ENCODE measurements around the gene ARHGAP22. TPM values are rescaled to one million over a fixed set of nuclear protein-coding genes. Genes with fewer than 3 reads are reported as not detected.

The ARHGAP22 gene
- total and polyA plus RNA-seq, 2 experiments from 2014 or later = 4.8 to 10.7 TPM

- no peak for TF ChIP-seq ZNF462 (CRISPR knock-in tag; IDR thresholded peaks at IDR 0.05)
- no peak for TF ChIP-seq CREB1 (CRISPR knock-in tag; IDR thresholded peaks at IDR 0.05; ENCODE audit: low read depth)
- TF ChIP-seq EZH2 (IDR thresholded peaks at IDR 0.05; ENCODE audit: low read depth, unreplicated experiment) = no peak
Observed at GRCh38 chr10:48608279-48608681, 3.4 kb upstream of the ARHGAP22 start (continued).

DNA sequence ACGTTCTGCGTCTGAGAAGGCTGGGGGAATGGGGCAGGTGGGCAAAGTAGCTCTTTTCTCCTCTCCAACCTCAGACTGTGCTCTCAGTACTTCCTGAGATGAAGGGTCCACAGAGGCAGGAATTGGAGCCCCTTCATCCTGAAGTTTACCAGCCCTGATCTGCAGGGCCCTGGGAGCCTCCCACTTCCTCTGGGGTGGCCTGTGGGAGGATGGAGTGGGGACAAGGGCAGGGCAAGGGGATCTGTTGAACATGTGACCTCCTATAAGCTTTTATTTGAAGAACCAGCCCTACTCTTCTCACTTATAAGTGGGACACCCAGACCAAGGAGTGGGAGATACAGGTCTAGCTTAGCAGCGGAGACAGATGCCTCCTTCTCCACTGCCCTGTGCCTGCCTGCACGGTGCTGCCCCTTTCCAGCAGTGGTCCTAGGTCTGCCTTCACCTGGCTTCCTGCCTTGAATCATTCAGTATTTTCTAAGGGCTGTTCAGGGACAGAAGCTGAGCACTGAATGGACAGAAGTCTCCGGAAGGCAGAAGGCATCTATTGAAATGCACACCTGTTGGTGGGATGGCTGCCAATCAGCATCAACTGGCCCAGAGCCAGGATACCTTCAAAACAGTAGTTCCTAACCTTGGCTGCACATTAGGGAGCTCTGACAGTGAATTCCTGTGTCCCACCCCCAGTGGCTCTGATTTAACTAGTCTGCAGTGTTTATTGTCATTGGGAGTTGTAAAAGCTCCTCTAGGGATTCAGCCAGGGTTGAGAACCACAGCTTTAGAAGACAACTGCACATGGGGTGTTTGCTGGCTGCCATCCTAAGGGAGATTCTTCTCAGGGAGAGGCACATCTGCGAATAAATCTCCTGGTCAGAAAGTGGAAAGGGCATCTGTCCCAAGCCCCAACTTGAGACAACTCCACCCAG is 2.7 kb upstream of the ARHGAP22 start:
- H2AFZ ChIP-seq = peak overlapping the region; percentile 87
- ATAC-seq = no peak; the same call in 2 of the 3 replicates
- peaks cover 23% of the 10 kb centered on the region; the same call in 1 of the 2 replicates for H3K4me1 ChIP-seq (ENCODE audit: insufficient read depth)
- no peaks in the 10 kb centered on the region for H3K36me3 ChIP-seq (ENCODE audit: insufficient read depth)
- Mint-ChIP-seq H3K4me3 (no peak overlapping the region), H3K9me3 (no peaks in the 10 kb centered on the region), H3K36me3 (ENCODE audit: low read depth) (no peaks in the 10 kb centered on the region), H3K27ac (no peak overlapping the region), H3K27me3 (ENCODE audit: insufficient read depth, low read depth, poor library complexity) (peaks cover 27% of the 10 kb centered on the region), H3K4me1 (peaks cover 22% of the 10 kb centered on the region)
- peaks cover 29% of the 10 kb centered on the region for H3K27me3 ChIP-seq (ENCODE audit: insufficient read depth)
- no peaks in the 10 kb centered on the region for H3K79me2 ChIP-seq (replicated peaks; ENCODE audit: insufficient read depth)
- no peaks in the 10 kb centered on the region for H3F3A ChIP-seq (replicated peaks; ENCODE audit: low read depth)
- no peak overlapping the region for H3K4me2 ChIP-seq
- no peak overlapping the region for H3K27ac ChIP-seq (ENCODE audit: low read depth)
- no peak overlapping the region for H3K4me3 ChIP-seq
- no peaks in the 10 kb centered on the region for H4K20me1 ChIP-seq (replicated peaks; ENCODE audit: insufficient read depth)
- no peak for DNase-seq (ENCODE audit: low spot score)
- H3K9me2 ChIP-seq (ENCODE audit: insufficient read depth) = no peaks in the 10 kb centered on the region
- TF ChIP-seq NANOG (IDR thresholded peaks at IDR 0.05; ENCODE audit: borderline replicate concordance) (no peak), ZNF462 (CRISPR knock-in tag; IDR thresholded peaks at IDR 0.05) (no peak), CTCF (conservative IDR thresholded peaks at IDR 0.05; ENCODE audit: low read depth in 2 of 2) (no peak)

Data from GM23338 (cell line).